ENCODE measurements around the gene ERBB4. TPM values are rescaled to one million over a fixed set of nuclear protein-coding genes. Genes with fewer than 3 reads are reported as not detected.

Gene ERBB4
- polyA plus RNA-seq, 1 of the 3 experiments (the other 2 are of a cell fraction), result 0.05 TPM

GRCh38 chr2:212314680-212315079 lies 223.9 kb downstream of the ERBB4 start:
- Histone ChIP-seq H3K9me2 (no peaks in the 10 kb centered on the region), H2AFZ (ENCODE audit: low read depth) (no peak overlapping the region), H3K4me1 (ENCODE audit: control insufficient read depth in 1 of 2, insufficient read depth in 2 of 2, low read depth in 1 of 2, low read length in 1 of 2) (no peaks in the 10 kb centered on the region; a peak in 3 of 4 replicates), H3K27me3 (ENCODE audit: insufficient read depth) (no peaks in the 10 kb centered on the region), H3K36me3 (replicated peaks in 1 of 2; ENCODE audit: control insufficient read depth in 1 of 2, insufficient read depth in 2 of 2, low read length in 1 of 2) (no peaks in the 10 kb centered on the region), H4K20me1 (ENCODE audit: insufficient read depth) (no peaks in the 10 kb centered on the region), H3K4me2 (no peak overlapping the region), H3K27ac (ENCODE audit: low read depth in 2 of 2, low read length in 1 of 2) (no peak overlapping the region), H3K9me3 (no peaks in the 10 kb centered on the region), H3K9ac (no peak overlapping the region), H3K4me3 (ENCODE audit: low read depth in 2 of 2, low read length in 1 of 2) (no peak overlapping the region), H3K79me2 (ENCODE audit: insufficient read depth) (no peaks in the 10 kb centered on the region), H3F3A (replicated peaks; ENCODE audit: insufficient read depth) (no peaks in the 10 kb centered on the region)
- DNase-seq, result no peak
- CTCF ChIA-PET, result no interaction called here
- POLR2A ChIA-PET, result no interaction called here
- TF ChIP-seq TCF12 (IDR thresholded peaks at IDR 0.05), result no peak
- no peak for TF ChIP-seq JUND (IDR thresholded peaks at IDR 0.05)
- TF ChIP-seq SMC3 (IDR thresholded peaks at IDR 0.05; ENCODE audit: low read depth, low read length), result no peak

DNA sequence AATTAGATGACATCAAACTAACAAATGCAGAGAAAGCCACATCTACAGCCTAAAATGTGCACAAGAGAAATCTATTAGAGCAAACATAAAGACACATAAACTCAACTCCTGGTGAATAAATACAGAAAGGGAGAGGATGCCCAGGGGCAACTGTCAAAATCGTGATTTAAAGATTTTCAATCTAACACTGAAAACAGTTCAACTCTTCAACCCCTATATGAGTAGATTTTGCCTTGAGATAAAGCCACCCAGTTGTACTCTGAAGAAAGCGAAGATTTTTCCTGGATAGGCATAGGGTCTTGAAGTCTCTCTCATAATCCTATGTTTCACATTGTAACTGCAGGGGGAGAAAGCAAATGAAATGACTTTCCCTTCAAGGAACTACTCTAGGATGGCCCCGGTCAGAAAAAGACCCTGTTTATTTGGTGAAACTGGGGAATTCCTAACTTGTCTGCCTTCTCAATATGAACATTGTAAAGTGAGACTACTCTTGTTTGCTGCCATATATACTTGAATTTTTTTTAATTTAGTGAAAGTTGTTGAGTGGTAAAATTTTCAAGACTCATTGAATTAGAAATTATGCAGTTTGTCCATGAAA lies 226.7 kb downstream of the ERBB4 start:
- peak; percentile 1 for DNase-seq
- H3K27me3 ChIP-seq (ENCODE audit: insufficient read depth), result no peaks in the 10 kb centered on the region
- no peak overlapping the region for H2AFZ ChIP-seq (ENCODE audit: low read depth)
- H3K9me2 ChIP-seq, result no peaks in the 10 kb centered on the region
- H4K20me1 ChIP-seq (ENCODE audit: insufficient read depth), result no peaks in the 10 kb centered on the region
- TF ChIP-seq EZH2phosphoT487 (IDR thresholded peaks at IDR 0.05; ENCODE audit: borderline replicate concordance, low read depth) (no peak), YY1 (IDR thresholded peaks at IDR 0.05; ENCODE audit: low read depth) (no peak), TEAD4 (IDR thresholded peaks at IDR 0.05; ENCODE audit: borderline replicate concordance, insufficient read depth) (no peak), FOXM1 (IDR thresholded peaks at IDR 0.05; ENCODE audit: low read depth) (no peak), NFIC (IDR thresholded peaks at IDR 0.05; ENCODE audit: borderline replicate concordance) (no peak), MAX (IDR thresholded peaks at IDR 0.05; ENCODE audit: low read depth) (no peak), GATA2 (CRISPR knock-in tag; IDR thresholded peaks at IDR 0.05) (peak; percentile 29; the same call in 1 of the 2 replicates), RCOR1 (IDR thresholded peaks at IDR 0.05; ENCODE audit: low read length) (no peak), EP300 (IDR thresholded peaks at IDR 0.05; ENCODE audit: borderline replicate concordance in 1 of 2, low read depth in 1 of 2, low read length in 1 of 2) (0 out of 4 replicates have a peak, but pooled peaks of 1 of the 2 experiments have one; percentile 27), MEF2A (IDR thresholded peaks at IDR 0.05; ENCODE audit: borderline replicate concordance, low read depth) (no peak), USF1 (IDR thresholded peaks at IDR 0.05; ENCODE audit: borderline replicate concordance, low read depth) (no peak)
- TF ChIP-seq, protein P1, sequence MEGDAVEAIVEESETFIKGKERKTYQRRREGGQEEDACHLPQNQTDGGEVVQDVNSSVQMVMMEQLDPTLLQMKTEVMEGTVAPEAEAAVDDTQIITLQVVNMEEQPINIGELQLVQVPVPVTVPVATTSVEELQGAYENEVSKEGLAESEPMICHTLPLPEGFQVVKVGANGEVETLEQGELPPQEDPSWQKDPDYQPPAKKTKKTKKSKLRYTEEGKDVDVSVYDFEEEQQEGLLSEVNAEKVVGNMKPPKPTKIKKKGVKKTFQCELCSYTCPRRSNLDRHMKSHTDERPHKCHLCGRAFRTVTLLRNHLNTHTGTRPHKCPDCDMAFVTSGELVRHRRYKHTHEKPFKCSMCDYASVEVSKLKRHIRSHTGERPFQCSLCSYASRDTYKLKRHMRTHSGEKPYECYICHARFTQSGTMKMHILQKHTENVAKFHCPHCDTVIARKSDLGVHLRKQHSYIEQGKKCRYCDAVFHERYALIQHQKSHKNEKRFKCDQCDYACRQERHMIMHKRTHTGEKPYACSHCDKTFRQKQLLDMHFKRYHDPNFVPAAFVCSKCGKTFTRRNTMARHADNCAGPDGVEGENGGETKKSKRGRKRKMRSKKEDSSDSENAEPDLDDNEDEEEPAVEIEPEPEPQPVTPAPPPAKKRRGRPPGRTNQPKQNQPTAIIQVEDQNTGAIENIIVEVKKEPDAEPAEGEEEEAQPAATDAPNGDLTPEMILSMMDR (IDR thresholded peaks at IDR 0.05), result no peak
- TF ChIP-seq, protein P2, sequence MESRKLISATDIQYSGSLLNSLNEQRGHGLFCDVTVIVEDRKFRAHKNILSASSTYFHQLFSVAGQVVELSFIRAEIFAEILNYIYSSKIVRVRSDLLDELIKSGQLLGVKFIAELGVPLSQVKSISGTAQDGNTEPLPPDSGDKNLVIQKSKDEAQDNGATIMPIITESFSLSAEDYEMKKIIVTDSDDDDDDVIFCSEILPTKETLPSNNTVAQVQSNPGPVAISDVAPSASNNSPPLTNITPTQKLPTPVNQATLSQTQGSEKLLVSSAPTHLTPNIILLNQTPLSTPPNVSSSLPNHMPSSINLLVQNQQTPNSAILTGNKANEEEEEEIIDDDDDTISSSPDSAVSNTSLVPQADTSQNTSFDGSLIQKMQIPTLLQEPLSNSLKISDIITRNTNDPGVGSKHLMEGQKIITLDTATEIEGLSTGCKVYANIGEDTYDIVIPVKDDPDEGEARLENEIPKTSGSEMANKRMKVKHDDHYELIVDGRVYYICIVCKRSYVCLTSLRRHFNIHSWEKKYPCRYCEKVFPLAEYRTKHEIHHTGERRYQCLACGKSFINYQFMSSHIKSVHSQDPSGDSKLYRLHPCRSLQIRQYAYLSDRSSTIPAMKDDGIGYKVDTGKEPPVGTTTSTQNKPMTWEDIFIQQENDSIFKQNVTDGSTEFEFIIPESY (IDR thresholded peaks at IDR 0.05; ENCODE audit: borderline replicate concordance, low read depth), result no peak
- no peaks in the 10 kb centered on the region for H3K36me3 ChIP-seq (replicated peaks in 1 of 2; ENCODE audit: control insufficient read depth in 1 of 2, insufficient read depth in 2 of 2, low read length in 1 of 2)
- H3K79me2 ChIP-seq (ENCODE audit: insufficient read depth), result no peaks in the 10 kb centered on the region
- CTCF ChIA-PET, result no interaction called here
- WGBS (ENCODE audit: low lambda C conversion rate), result 33% methylated on average over 3 of the region's 3 CpGs
- H3K9me3 ChIP-seq, result no peaks in the 10 kb centered on the region
- peak overlapping the region in 1 of 2 experiments; percentile 50; a peak in 2 of 4 replicates for H3K27ac ChIP-seq (ENCODE audit: low read depth in 2 of 2, low read length in 1 of 2)
- H3K4me3 ChIP-seq (ENCODE audit: low read depth in 2 of 2, low read length in 1 of 2), result no peak overlapping the region
- no peaks in the 10 kb centered on the region; a peak in 3 of 4 replicates for H3K4me1 ChIP-seq (ENCODE audit: control insufficient read depth in 1 of 2, insufficient read depth in 2 of 2, low read depth in 1 of 2, low read length in 1 of 2)
- no peak overlapping the region for H3K9ac ChIP-seq
- H3K4me2 ChIP-seq, result no peak overlapping the region
- POLR2A ChIA-PET, result no interaction called here
- no peaks in the 10 kb centered on the region for H3F3A ChIP-seq (replicated peaks; ENCODE audit: insufficient read depth)

Data from SK-N-SH (cell line).